ENCODE measurements around the gene SYT9.

DNA sequence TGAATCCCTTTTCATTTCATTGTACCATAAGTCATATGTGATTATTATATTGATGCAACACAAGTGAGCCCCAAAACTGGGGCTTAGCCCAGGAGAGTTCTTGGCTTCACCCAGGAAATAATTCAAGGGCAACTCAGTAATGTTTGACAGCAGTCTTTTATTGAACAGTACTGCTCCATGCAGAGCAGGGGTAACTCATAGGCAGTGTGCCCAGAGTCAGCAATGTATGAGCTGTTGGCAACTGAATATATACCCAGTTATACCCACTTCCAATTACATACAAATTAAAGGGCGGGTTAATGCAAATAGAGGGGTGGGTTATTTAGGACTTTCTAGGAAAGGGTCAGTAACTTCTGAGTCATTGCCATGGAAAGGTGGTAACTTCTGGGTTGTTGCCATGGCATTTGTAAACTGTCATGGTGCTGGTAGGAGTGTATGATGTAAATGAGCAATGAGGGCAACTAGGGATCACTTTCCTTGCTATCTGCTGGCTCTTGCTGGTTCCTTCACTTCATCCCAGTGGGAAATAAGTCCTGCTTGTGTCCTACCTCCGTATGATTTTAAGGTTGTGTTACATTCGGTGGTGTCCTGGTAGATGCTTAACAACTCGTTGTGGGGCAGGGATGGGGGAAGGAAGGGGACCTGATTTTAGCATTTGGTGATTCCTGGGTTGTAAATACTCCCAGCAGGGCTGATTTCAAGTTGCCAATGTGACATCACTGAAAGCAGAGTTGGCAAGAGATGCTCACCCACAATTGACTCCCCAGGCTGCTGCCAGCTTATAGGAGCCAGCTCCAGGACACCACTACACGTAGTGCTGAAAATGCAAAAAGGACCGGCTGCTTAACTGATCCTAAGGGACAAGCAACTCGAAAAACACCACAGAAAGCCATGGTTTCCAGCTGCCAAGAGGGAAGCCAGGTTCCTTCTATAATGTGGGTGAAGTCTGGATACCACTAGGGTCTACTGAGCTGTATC is 70.1 kb downstream of the SYT9 start:
- TF ChIP-seq RAD21 (IDR thresholded peaks at IDR 0.05; ENCODE audit: low read depth) (no peak), REST (IDR thresholded peaks at IDR 0.05; ENCODE audit: low read depth) (no peak), YY1 (IDR thresholded peaks at IDR 0.05; ENCODE audit: low read depth) (no peak), TAF1 (IDR thresholded peaks at IDR 0.05; ENCODE audit: low read depth) (no peak)
